ENCODE data around the gene SMG9.

Gene SMG9

GRCh38 chr19:43759515-43759914, 4.8 kb upstream of the SMG9 start:
- FAIRE-seq (no peak), DNase-seq (ENCODE audit: low spot score) (no peak)

GRCh38 chr19:43755256-43755801, 567 bp upstream of the SMG9 start:
- DNase-seq (ENCODE audit: low spot score) (peak; percentile 76), FAIRE-seq (no peak)

GRCh38 chr19:43754253-43754502, 584 bp downstream of the SMG9 start:
- no peak for FAIRE-seq
- DNase-seq (ENCODE audit: low spot score): no peak

- DNase-seq (ENCODE audit: low spot score) (no peak), FAIRE-seq (no peak)
Measured at GRCh38 chr19:43752287-43752875, 2.4 kb downstream of the SMG9 start.

- no peak for DNase-seq (ENCODE audit: low spot score)
Measured at GRCh38 chr19:43751466-43752220, 3.1 kb downstream of the SMG9 start.

GRCh38 chr19:43749898-43750297, 4.9 kb downstream of the SMG9 start:
- FAIRE-seq (no peak), DNase-seq (ENCODE audit: low spot score) (no peak)

More at GRCh38 chr19:43751466-43752220, 3.1 kb downstream of the SMG9 start:
- no peak for FAIRE-seq

GRCh38 chr19:43749152-43749551, 5.6 kb downstream of the SMG9 start:
- DNase-seq (ENCODE audit: low spot score) (no peak), FAIRE-seq (no peak)

- FAIRE-seq: no peak
- DNase-seq (ENCODE audit: low spot score): no peak
Measured at GRCh38 chr19:43748685-43749084, 6.1 kb downstream of the SMG9 start.

GRCh38 chr19:43748205-43748594, 6.6 kb downstream of the SMG9 start:
- DNase-seq (ENCODE audit: low spot score) (no peak), FAIRE-seq (no peak)

GRCh38 chr19:43747557-43748204, 7.1 kb downstream of the SMG9 start:
- DNase-seq (ENCODE audit: low spot score) (no peak), FAIRE-seq (no peak)

- no peak for DNase-seq (ENCODE audit: low spot score)
Measured at GRCh38 chr19:43743059-43743458, 11.7 kb downstream of the SMG9 start.

GRCh38 chr19:43741075-43741825, 13.5 kb downstream of the SMG9 start:
- FAIRE-seq (no peak), DNase-seq (ENCODE audit: low spot score) (no peak)

More at GRCh38 chr19:43743059-43743458, 11.7 kb downstream of the SMG9 start:
- FAIRE-seq: no peak

GRCh38 chr19:43739439-43740235, 15.1 kb downstream of the SMG9 start:
- DNase-seq (ENCODE audit: low spot score) (no peak), FAIRE-seq (no peak)

- FAIRE-seq (no peak), DNase-seq (ENCODE audit: low spot score) (no peak)
Measured at GRCh38 chr19:43738780-43739211, 16.0 kb downstream of the SMG9 start.

- no peak for FAIRE-seq
- DNase-seq (ENCODE audit: low spot score): no peak
Measured at GRCh38 chr19:43735957-43736356, 18.8 kb downstream of the SMG9 start.

GRCh38 chr19:43735013-43735412, 19.7 kb downstream of the SMG9 start:
- FAIRE-seq: no peak
- DNase-seq (ENCODE audit: low spot score): no peak

GRCh38 chr19:43731846-43732245, 22.9 kb downstream of the SMG9 start:
- FAIRE-seq: no peak
- DNase-seq (ENCODE audit: low spot score): no peak

- DNase-seq (ENCODE audit: low spot score) (no peak), FAIRE-seq (no peak)
Measured at GRCh38 chr19:43731346-43731745, 23.4 kb downstream of the SMG9 start.

- DNase-seq (ENCODE audit: low spot score) (no peak), FAIRE-seq (no peak)
Measured at GRCh38 chr19:43729919-43730318, 24.8 kb downstream of the SMG9 start.

- DNase-seq (ENCODE audit: low spot score) (no peak), FAIRE-seq (no peak)
Measured at GRCh38 chr19:43727593-43727853, 27.2 kb downstream of the SMG9 start.
